ENCODE results near the gene MTPN. TPM values are rescaled to one million over a fixed set of nuclear protein-coding genes. Genes with fewer than 3 reads are reported as not detected.

Gene MTPN
- total and polyA plus RNA-seq, 5 experiments from 2014 or later, result 60.5 to 100 (median 74.1) TPM

- Mint-ChIP-seq H3K4me3 (no peak overlapping the region), H3K4me1 (peaks cover 15 to 69% (median 53%) of the 10 kb centered on the region in 4 donors), H3K27me3 (no peaks in the 10 kb centered on the region), H3K27ac (peak overlapping the region in 2 of 10 donors; percentile 51 to 53), H3K36me3 (peaks cover 0 to 31% (median 4%) of the 10 kb centered on the region in 3 donors), H3K9me3 (no peaks in the 10 kb centered on the region)
- no peak for ATAC-seq
- POLR2A ChIA-PET, result no interaction called here
- no peak for DNase-seq
Measured at GRCh38 chr7:135943134-135943879, 33.9 kb downstream of the MTPN start.

- Mint-ChIP-seq H3K27me3 (no peaks in the 10 kb centered on the region), H3K4me1 (peaks cover 16 to 69% (median 55%) of the 10 kb centered on the region in 4 donors)
- no peak for ATAC-seq
Measured at GRCh38 chr7:135942614-135943013, 34.5 kb downstream of the MTPN start.

DNA sequence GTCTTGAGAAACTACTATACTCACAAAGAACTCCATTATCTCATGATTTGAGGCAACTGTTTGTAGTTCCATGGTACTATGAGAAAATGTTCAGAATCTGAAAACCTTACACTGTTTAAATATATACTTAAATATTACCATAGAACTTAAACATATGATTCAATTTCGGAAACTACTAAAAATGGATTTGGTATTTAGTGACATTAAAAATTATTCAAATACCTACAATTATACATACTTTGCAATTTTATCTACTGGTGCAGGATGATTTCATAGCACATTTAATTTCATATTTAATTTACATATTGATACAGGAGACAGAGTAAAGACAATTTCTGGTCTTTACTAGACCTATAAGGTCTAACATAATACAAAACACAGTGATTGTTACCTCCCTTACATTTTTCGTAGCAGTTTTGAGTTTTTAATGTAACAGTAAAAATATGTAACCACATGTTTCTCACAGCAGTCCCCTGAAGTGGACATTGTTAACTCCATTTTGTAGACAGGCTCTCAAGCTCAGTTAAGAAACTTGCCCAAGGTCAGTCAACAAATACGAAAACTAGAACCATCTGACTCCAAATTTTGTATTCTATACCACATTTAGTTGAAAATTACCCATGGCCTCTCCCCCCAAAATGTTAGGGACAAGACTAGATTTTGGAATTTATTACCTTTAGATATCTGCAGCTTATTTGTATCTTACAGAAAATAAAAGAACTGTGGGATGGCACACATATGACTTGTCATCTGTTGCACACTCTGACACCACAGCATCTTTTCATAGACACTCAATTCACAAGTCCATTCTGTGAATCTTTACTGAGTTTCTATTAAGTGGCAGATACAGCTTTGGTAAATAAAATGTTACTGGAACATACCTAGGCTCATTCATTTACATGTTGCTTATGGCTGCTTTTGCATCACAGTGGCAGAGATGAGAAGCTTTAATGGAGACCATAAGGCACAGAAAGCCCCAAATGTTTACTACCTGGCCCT is 36.8 kb downstream of the MTPN start:
- Mint-ChIP-seq H3K27ac (peak overlapping the region in 4 of 10 donors; percentile 23 to 53 (median 26)), H3K36me3 (peaks cover 0 to 7% (median 0%) of the 10 kb centered on the region in 3 donors), H3K4me3 (peak overlapping the region in 1 of 10 donors; percentile 9), H3K9me3 (no peaks in the 10 kb centered on the region), H3K27me3 (no peaks in the 10 kb centered on the region), H3K4me1 (peaks cover 16 to 76% (median 63%) of the 10 kb centered on the region in 4 donors)
- POLR2A ChIA-PET, result no interaction called here
- ATAC-seq (no peak), DNase-seq (no peak)

More at GRCh38 chr7:135942614-135943013, 34.5 kb downstream of the MTPN start:
- no peak overlapping the region for H3K4me3 Mint-ChIP-seq
- POLR2A ChIA-PET, result no interaction called here
- DNase-seq, result no peak
- H3K9me3 Mint-ChIP-seq, result no peaks in the 10 kb centered on the region
- H3K36me3 Mint-ChIP-seq, result peaks cover 0 to 25% (median 4%) of the 10 kb centered on the region in 3 donors
- peak overlapping the region in 2 of 10 donors; percentile 51 to 53 for H3K27ac Mint-ChIP-seq

DNA sequence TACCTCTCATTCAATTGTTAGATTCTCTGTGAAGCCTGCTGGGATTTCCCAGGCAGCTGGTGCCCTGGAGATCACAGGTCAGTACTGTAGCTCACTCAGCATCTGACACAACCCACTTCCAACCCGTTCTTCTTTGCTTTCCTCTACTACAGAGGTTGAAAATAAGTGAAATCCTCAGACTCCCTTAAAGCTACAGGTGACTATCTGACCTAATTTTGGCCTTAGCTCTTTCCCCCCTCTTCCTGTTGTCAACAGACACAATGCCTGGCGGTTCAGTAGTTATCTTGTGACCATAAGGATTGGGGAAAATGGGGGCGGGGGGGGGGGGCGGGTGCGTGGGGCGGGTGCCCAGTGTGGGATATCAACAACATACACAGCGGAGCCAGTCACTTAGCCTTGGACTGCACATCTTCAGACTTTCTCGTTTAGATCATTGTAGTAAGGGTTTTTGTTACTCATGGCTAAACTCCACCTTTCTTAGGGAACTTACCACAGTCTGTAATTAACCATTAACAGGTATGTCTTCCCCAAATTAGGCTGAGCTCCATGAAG is 37.8 kb downstream of the MTPN start:
- POLR2A ChIA-PET, result no interaction called here
- ATAC-seq (no peak), DNase-seq (no peak)
- no peaks in the 10 kb centered on the region for H3K27me3 Mint-ChIP-seq
- no peaks in the 10 kb centered on the region for H3K9me3 Mint-ChIP-seq
- peak overlapping the region in 3 of 10 donors; percentile 12 to 27 (median 23) for H3K4me3 Mint-ChIP-seq
- H3K36me3 Mint-ChIP-seq, result peaks cover 0 to 13% (median 0%) of the 10 kb centered on the region in 3 donors
- H3K4me1 Mint-ChIP-seq, result peaks cover 23 to 86% (median 72%) of the 10 kb centered on the region in 4 donors
- peak overlapping the region in 8 of 10 donors; percentile 17 to 64 (median 45) for H3K27ac Mint-ChIP-seq

GRCh38 chr7:135938563-135938962 is 38.6 kb downstream of the MTPN start:
- no peak for DNase-seq
- POLR2A ChIA-PET, result no interaction called here
- peak overlapping the region in 2 of 10 donors; percentile 24 to 41 for H3K4me3 Mint-ChIP-seq
- H3K36me3 Mint-ChIP-seq, result peaks cover 0 to 12% (median 0%) of the 10 kb centered on the region in 3 donors
- H3K4me1 Mint-ChIP-seq, result peaks cover 30 to 90% (median 79%) of the 10 kb centered on the region in 4 donors
- no peak for ATAC-seq
- no peaks in the 10 kb centered on the region for H3K27me3 Mint-ChIP-seq
- H3K9me3 Mint-ChIP-seq, result no peaks in the 10 kb centered on the region
- peak overlapping the region in 4 of 10 donors; percentile 17 to 60 (median 42) for H3K27ac Mint-ChIP-seq

DNA sequence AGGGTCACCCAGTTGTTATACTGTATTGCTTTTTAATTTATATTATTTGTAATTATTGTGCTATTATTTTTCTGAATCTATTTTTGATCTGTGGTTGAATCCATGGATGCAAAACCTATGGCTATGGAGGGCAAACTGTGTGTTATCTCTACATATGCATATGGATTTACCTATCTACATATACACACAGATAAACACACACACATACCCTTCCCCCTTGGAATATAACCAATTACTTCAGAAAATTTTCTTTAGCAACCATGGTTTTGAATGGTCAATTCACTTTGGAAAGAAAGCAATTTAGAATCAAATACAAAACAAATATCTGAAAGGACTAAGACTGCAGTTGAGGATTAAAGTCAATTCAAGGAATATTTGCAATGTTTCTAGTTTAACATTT is 39.1 kb downstream of the MTPN start:
- Mint-ChIP-seq H3K36me3 (peaks cover 0 to 8% (median 0%) of the 10 kb centered on the region in 3 donors), H3K4me3 (peak overlapping the region in 1 of 10 donors; percentile 24), H3K27ac (peak overlapping the region in 3 of 10 donors; percentile 17 to 60 (median 23)), H3K9me3 (no peaks in the 10 kb centered on the region), H3K4me1 (peaks cover 32 to 90% (median 80%) of the 10 kb centered on the region in 4 donors), H3K27me3 (no peaks in the 10 kb centered on the region)
- POLR2A ChIA-PET, result no interaction called here
- ATAC-seq (no peak), DNase-seq (no peak)

DNA sequence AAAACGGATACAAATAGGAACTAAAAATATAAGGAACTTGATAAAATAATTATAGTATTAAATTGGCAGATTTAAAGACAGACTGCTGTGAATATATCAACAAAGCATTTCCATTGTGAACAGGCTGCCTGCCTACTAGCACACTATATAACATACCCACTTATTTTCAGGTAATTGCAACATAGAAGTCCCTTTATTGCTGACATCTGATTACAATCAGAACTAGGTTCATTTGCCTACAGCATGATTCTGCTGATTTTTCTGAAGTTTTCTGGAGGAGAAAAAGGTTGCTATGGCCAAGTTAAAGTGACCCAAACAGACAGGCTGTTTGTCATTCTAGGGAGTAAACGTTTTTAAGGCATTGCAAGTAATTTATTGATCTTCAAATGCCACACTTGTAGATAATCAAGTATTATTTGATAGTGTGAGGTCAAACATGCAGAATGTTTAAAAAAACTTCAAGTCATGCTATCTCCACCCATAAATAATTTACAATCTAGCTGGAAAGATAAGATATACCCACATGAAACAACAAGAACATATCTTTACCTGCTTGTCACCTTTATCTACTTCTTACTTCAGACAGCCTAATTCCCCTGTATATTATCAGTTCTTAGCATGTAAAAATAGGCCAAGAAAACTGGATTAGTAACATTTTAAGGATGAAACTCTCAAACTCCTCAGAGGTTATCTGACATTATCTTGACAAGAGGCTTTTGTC is 40.5 kb downstream of the MTPN start:
- no peaks in the 10 kb centered on the region for H3K9me3 Mint-ChIP-seq
- DNase-seq (no peak), ATAC-seq (no peak)
- H3K36me3 Mint-ChIP-seq, result peaks cover 0 to 5% (median 0%) of the 10 kb centered on the region in 3 donors
- POLR2A ChIA-PET, result no interaction called here
- no peaks in the 10 kb centered on the region for H3K27me3 Mint-ChIP-seq
- H3K4me1 Mint-ChIP-seq, result peaks cover 34 to 83% (median 72%) of the 10 kb centered on the region in 4 donors
- H3K4me3 Mint-ChIP-seq, result no peak overlapping the region
- peak overlapping the region in 2 of 10 donors; percentile 2 to 60 for H3K27ac Mint-ChIP-seq

DNA sequence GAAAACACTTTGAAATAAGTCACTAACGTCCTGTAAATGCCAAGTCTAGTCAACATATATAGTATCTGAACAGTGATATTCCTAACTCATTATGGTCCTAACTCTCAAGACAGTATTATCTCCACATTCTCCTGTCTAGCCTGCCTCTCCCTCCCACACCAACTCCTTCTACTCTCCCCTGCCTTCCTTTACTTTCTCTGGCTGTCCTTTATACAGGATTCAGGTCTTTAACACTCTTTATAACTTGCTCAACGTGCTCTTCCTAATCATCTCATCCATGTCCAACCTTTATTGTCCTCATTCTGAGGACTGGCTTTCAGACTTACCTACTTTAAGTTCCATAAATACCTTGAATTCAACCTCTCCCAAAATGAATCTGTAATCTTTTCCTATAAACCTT is 42.5 kb downstream of the MTPN start:
- no peak for DNase-seq
- POLR2A ChIA-PET, result no interaction called here
- Mint-ChIP-seq H3K4me3 (no peak overlapping the region), H3K36me3 (peaks cover 0 to 21% (median 6%) of the 10 kb centered on the region in 3 donors), H3K4me1 (peaks cover 39 to 80% (median 68%) of the 10 kb centered on the region in 4 donors), H3K27me3 (no peaks in the 10 kb centered on the region), H3K9me3 (no peaks in the 10 kb centered on the region), H3K27ac (peak overlapping the region in 5 of 10 donors; percentile 9 to 73 (median 50))
- no peak for ATAC-seq

DNA sequence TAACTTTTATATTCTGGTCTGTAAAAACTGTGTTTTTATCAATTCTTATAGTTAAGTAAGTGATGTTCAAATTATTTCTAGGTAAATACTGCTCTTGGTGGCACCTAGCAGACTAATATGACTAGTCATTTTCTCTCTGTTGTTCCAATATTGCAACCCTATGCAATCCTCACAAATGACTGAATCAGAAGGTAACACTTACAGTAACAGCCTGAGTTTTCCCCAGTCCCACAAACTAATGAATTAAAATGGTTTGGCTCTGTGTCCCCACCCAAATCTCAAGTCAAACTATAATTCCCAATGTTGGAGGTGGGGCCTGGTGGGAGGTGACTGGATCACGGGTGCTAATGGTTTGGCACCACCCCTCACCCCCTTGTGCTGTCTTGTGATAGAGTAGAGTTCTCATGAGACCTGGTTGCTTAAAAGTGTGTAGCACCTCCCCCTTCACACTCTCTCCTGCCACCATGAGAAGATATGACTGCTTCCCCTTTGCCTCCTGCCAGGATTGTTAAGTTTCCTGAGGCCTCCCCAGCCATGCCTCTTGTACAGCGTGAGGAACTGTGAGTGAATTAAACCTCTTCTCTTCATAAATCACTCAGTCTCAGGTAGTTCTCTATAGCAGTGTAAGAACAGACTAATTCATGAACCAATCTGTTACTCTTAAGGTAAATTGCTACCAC is 43.5 kb downstream of the MTPN start:
- DNase-seq (no peak), ATAC-seq (no peak)
- H3K27me3 Mint-ChIP-seq, result no peaks in the 10 kb centered on the region
- H3K4me1 Mint-ChIP-seq, result peaks cover 34 to 77% (median 62%) of the 10 kb centered on the region in 4 donors
- H3K9me3 Mint-ChIP-seq, result no peaks in the 10 kb centered on the region
- peak overlapping the region in 9 of 10 donors; percentile 9 to 66 (median 29) for H3K27ac Mint-ChIP-seq
- H3K36me3 Mint-ChIP-seq, result peaks cover 0 to 31% (median 13%) of the 10 kb centered on the region in 3 donors
- POLR2A ChIA-PET, result interaction anchor here (0.5 kb wide), 1 partner anchor 268 kb away, joined by 3 read pairs; no protein-coding TSS in a partner anchor
- no peak overlapping the region for H3K4me3 Mint-ChIP-seq

DNA sequence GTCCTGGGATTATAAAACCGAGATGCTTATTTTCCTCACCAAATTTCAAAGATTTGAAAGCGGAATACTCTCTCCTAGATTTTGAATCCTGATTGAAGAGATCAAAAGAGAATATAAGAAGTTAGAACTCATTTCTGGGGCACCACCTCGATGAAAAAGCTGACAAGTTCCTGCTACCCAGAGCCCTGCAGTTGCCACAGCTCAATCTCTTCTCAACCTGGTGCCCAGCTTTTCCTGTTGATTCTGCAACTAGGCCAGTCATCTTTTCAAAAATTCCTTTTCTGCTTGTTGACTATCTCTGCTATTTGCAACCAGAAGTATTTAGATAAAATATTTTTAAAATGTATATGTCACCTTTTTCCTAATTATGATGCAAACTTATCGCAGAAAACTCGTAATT is 45.0 kb downstream of the MTPN start:
- Mint-ChIP-seq H3K27ac (peak overlapping the region in 5 of 10 donors; percentile 21 to 41 (median 34)), H3K36me3 (peaks cover 0 to 44% (median 15%) of the 10 kb centered on the region in 3 donors), H3K27me3 (no peaks in the 10 kb centered on the region), H3K4me1 (peaks cover 30 to 64% (median 49%) of the 10 kb centered on the region in 4 donors), H3K9me3 (no peaks in the 10 kb centered on the region), H3K4me3 (no peak overlapping the region)
- ATAC-seq (no peak), DNase-seq (no peak)
- POLR2A ChIA-PET, result no interaction called here
